ENCODE measurements around the gene PDE4D.
"Not testable (repeated sequence)": the region's sequence is repeated elsewhere in the genome, so short reads cannot be mapped to it uniquely, and the experiment has no call there.

Gene PDE4D

DNA sequence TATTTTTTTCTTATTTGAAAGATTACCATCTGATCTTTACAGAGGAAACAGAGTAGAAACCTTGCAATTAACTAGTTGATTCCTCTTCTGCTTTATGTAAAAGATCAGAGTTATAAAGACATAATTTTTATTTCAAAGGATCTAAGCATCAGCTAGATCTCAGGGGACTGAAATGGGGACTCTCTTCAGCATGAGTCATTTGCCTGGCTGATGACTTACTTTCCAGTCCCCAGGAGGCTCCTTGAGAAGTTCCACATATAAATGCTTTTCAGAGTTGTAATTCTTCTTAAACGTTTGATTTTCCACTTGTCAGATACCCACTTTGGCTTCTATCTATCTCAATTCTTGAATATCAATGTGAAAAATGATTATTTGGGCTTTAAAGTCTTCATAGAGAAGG is 921.2 kb downstream of the PDE4D start:
- no peak for DNase-seq

GRCh38 chr5:58970766-58971165 is 922.8 kb downstream of the PDE4D start:
- no peak for DNase-seq

DNA sequence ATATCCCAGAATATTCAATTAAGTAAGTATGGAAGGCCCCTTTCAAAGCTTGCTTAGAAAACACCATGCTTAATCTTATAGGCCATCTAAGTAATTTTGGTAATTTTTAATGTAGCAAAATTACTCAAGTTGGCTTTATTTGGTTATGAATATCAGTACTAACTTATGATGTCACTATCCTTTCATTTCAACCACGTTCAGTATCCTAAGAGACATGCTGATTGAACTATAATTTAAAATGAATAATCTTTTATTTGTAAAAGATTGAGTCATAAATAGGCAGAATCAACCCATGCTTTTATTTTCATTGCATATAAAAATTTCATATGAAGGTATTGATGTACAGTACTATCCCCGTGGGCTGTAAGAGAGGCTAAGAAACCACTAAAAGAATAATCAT is 923.7 kb downstream of the PDE4D start:
- no peak for DNase-seq

GRCh38 chr5:58969253-58969652 is 924.3 kb downstream of the PDE4D start:
- DNase-seq: no peak

GRCh38 chr5:58968350-58968749 is 925.2 kb downstream of the PDE4D start:
- no peak for DNase-seq

DNA sequence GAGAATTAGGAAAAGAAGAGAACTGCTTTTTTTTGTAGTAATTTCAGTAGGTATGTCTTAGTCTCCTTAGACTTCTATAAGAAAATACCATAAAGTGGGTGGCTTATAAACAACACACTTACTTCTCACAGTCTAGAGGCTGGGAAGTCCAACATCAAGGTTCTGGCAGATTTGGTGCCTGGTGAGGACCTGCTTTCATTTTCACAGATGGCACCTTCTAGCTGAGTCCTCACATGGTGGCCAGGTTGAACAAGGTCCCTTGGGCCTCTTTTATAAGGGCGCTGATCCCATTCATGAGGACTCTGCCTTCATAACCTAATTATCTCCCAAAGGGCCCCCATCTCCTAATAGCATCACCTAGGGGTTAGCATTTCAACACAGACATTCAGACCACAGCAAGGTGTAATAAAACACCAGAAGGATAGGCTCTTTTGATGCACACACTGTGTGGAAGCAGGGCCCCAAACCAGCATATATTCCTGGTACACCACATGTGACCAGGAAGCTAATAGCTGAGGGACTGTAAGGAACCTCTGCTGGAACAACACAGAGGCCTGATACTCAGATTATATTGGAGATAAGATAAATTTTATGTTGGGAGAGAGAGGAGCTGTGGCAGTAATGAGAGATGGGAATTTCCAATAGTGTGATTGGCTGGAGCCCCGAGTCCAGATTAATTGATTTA is 925.8 kb downstream of the PDE4D start:
- DNase-seq: no peak

GRCh38 chr5:58965677-58966414 is 927.7 kb downstream of the PDE4D start:
- DNase-seq: no peak

GRCh38 chr5:58963821-58964220 is 929.7 kb downstream of the PDE4D start:
- no peak for DNase-seq

DNA sequence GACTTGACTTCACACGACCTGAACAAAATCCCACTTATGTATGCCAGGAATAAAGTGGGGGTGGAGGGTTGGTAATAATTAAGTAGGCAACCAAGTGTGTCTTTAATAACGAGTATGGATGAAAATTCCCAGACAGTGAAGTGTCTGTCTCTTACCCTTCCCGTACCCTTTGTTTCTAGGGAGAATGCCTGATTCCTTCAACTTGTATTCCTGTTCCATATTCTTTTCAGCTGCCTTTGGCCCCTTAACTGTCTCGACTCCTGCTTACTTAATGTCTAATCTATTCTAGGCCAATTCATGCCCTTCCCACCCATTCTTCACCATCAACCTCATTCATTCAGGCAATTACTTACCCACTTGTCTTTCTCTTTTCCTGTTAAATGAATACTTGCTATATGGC is 930.2 kb downstream of the PDE4D start:
- no peak for DNase-seq

GRCh38 chr5:58961631-58962280 is 931.8 kb downstream of the PDE4D start:
- DNase-seq: no peak

- DNase-seq: no peak
Observed at GRCh38 chr5:58958701-58959100, 934.8 kb downstream of the PDE4D start.

- DNase-seq: not testable (repeated sequence)
Observed at GRCh38 chr5:58953218-58953617, 940.3 kb downstream of the PDE4D start.

DNA sequence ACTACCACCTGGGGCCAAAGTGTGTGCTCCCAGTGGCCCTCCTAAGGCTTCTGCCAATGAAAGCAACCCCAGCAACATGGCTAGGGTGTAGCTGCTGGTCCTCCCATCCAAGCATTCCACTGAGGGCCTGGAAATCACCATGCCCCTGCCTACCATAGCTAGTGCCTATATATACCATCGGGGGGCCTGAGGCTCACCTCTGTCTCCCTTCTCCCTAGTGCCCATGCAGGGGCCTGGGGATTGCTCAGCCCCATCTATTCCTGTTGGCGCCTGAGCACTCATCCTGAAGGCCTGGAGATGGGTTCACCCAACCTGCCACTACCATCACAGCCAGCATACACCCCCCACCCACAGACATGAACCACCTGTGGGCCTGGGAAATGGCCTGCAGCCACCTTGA is 943.3 kb downstream of the PDE4D start:
- DNase-seq: no peak

DNA sequence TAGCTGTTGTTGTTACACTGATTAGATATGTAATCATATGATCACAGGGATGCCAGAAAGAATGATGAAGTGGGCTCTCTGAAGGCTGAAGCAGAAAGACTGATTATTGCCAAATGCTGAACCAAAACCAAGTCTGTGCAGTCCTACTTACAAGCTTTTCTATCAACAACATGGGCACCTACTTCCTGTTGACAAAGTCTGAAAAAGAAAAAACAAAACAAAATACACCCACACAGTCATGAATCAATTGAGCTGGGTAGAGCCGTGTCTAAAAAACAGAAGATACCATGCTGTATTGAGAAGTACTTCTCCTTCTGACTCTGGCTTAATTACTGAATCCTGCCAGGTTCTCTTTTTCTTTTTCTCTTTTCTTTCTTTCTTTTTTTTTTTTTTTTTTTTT is 947.3 kb downstream of the PDE4D start:
- DNase-seq: no peak

DNA sequence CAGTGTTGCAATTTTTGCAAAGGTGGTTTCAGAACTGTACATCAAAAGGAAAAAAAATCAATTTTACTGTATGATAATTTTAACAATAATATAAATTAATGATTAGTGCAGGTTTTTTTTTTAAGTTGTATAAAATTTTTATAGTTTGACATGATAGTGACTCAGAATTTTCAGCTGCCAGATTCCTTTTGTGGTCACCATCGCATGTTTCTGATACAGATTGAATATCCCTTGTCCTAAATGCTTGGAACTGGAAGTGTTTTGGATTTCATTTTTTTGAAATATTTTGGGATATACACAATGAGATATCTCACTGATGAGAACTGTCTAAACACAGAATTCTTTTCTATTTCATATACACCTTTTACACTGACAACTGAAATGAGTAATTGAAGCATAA is 949.3 kb downstream of the PDE4D start:
- DNase-seq: no peak

DNA sequence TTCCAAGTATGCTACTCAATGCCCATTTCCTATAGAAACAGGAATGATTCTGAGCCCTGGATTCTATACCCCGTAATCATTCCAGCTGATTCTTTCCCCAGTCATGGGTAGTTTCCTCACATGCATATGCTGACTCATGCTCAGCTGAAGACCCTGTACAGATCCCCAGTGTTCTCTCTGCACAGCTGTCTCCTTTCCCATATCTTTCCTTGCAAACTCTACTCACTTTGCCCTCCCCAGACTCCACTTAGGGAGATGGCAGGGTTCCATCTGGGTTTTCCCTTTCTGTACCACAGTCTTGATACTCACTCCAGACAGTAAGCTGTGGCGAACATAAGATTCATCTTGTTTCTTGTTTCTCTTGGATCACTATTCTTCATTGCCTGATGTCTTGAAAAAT is 953.1 kb downstream of the PDE4D start:
- no peak for DNase-seq

DNA sequence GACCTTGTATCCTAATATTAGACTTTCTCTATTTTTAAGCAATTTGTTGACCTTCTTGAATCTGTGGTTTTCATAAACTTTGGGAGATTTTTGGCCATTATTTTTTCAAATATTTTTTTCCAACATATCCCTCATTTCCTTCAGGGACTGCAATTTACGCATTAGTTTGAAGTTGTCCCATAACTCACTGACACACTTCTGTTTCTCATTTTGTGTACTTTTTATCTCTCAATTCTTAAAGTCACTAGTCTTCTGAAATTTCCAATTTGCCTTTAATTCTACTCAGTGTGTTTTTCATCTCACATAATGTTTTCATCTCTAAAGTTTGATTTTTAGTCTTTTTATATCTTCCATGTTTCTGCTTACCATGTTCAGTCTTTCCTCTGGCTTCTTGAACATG is 953.9 kb downstream of the PDE4D start:
- no peak for DNase-seq

- no peak for DNase-seq
Observed at GRCh38 chr5:58938563-58939424, 954.7 kb downstream of the PDE4D start.

- no peak for DNase-seq
Observed at GRCh38 chr5:58937031-58937681, 956.4 kb downstream of the PDE4D start.

- no peak for DNase-seq
Observed at GRCh38 chr5:58934629-58935097, 958.9 kb downstream of the PDE4D start.

DNA sequence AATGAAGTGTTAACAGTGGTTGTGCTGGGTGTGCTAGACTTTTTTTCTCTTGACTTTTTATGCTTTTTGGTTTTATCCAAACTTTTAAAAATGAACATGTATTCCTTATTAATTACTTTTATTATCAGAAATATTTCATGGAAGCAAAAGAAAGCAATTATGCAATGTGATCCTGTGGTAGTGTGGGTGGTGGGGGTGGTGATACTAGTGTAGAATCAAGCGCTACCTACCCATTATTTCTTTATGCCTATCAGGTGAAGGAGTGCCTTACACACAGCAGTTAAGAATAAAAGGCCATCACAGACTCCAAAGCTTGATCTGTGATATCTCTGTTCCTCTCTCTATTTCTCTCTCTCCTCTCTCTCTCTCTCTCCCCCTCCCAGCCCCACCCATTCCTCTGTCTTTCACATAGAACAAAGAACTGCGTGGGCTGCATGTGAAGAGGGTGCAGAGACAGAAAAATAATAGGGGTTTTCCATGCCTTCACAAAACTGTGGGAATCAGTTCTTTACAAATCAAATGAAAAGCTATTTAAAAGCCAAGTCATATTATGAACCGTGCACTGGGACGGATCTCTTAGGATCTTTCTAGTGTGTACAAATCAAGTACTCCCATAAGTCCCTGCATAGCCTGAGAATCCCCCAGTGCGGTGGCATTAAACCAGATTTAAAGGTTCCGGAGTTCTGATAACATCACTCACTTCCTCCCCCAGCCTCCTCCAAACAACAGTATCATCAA is 959.5 kb downstream of the PDE4D start:
- peak; percentile 5 for DNase-seq

Measured in stimulated activated naive CD4-positive, alpha-beta T cell treated with Interleukin-2 at 50 U/mL for 16 hours (primary cell).